Fibroblast of villous mesenchyme (primary cell): ENCODE results near the gene WBP1L. TPM values are rescaled to one million over a fixed set of nuclear protein-coding genes. Genes with fewer than 3 reads are reported as not detected.

Source experiments
- DNase-seq: peaks from one replicate; pipeline ENCODE4 v3.0.0-alpha.2; 2010; ENCODE audit warnings: low read depth
- H3K4me3 ChIP-seq: 2 replicates; pipeline ENCODE4 v1.5.1; 2011; ENCODE audit warnings: low read depth, mild to moderate bottlenecking, low read length
- CTCF ChIP-seq: IDR thresholded peaks from 2 replicates; pipeline ENCODE4 v1.5.1; 2012; ENCODE audit warnings: low read depth, mild to moderate bottlenecking, low read length; ENCODE audit not compliant: insufficient read depth
- total RNA-seq: library from RNA; depleted of rRNA; stranded (reverse); fragments of >200 nt; gene quantifications from 2 replicates; pipeline ENCODE4 v1.2.3, GENCODE V29; 2012

WBP1L gene
- total RNA-seq, 1 donor = 40.6 TPM

DNA sequence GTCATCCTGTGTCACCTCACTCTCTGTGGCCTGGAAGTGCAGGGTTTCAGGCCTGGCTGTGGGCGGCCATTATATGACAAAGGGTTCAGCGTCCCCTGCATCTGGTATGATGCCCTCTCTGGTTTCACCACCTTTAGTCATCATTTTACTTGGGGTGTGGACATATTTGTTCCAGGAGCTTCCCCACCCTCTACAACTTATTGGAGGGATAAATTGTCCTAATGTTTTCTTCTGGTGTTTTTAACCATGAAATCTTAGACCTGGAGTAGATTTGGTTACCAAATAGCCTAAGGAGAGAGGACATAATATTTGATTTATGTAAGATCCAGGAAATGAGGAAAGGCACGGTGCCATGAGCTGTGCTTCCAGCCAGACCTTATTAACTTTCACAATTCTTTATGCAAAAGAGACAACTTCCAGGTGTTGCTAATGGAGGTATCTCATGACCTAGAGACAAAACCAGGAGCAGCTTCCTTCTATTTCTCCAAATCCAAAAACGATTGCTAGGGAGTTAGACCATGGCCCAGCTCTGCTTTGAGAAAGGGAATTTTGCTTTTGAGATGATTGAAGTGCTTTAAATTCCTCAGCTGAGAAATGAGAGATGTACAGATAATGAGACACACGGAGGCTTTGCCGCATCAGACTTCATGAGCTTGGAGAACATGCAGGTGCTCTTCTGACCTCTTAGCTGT, 20.9 kb downstream of the WBP1L start:
- DNase-seq = peak; percentile 94
- TF ChIP-seq CTCF = no peak
- no peak overlapping the region for H3K4me3 ChIP-seq

DNA sequence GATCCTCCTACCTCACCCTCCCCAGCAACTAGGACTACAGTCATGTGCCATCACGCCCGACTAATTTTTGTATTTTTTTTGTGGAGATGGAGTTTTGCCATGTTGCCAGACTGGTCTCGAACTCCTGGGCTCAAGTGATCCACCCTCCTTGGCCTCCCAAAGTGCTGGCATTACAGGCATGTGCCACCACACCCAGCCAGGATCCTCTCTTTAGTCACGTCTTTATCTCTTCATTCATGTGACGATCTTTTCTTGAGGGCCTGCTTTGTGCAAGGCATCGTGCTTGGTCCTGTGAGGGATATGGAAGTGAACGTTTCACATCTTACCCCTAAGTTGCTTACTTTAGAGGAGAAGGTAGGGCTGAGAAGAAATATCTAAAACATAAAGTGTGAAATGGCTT, 21.6 kb downstream of the WBP1L start:
- TF ChIP-seq CTCF = no peak
- no peak overlapping the region for H3K4me3 ChIP-seq
- no peak for DNase-seq

- no peak for TF ChIP-seq CTCF
- DNase-seq = no peak
- H3K4me3 ChIP-seq = no peak overlapping the region
Measured at GRCh38 chr10:102767428-102768160, 23.8 kb downstream of the WBP1L start.

DNA sequence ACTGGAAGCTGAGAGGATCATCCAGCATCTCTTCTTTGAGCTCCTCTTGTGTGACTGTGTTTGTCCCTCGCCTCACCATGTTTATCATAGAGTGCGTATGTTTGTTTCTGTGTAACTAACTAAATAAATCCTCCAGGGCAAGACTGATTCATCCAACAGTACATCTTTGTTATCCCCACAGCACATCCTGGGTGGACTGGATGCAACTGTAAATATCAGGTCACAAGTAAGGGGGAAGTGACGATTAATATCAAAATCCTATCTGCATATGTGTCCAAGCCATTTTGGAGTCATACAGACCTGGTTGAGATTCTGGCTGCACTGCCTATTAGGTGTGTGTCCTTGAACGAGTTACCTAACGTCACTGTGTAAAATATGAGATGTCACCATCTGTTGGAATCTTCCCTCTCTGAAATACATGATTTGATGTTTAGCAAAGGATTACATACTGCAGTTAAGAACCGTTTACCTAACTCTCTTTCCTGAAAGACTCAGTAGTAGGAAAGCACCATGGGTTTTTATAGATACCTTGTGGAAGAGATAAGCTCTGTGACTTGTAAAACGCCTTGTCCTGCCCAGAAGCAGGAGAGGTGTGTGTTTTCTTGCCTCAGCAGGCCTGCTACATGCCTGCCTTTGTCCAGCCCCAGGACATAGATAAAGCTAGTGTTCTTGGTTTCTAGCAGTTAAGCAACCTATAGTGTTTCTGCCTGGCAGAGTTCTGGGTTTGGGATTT, 25.8 kb downstream of the WBP1L start:
- no peak for TF ChIP-seq CTCF
- H3K4me3 ChIP-seq = no peak overlapping the region
- DNase-seq = peak; percentile 73

DNA sequence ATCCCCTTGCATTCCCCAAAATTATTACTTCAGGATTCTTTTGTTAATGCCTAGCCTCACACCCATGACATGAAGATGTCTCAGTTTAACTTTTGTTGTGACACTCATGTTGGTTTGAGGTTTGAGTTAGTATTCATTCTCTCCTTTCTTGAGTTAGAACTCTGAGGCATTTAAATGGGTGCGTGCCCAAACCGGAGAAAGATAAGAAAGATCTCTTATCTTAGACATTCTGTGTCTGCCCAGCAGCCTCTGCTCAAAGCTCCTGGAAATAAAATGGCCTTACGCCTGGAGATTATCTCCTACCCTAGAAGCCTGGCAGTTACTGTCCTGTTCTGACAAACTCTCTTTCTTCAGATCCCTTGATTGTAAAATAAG, 26.3 kb downstream of the WBP1L start:
- TF ChIP-seq CTCF = no peak
- H3K4me3 ChIP-seq = no peak overlapping the region
- DNase-seq = no peak

DNA sequence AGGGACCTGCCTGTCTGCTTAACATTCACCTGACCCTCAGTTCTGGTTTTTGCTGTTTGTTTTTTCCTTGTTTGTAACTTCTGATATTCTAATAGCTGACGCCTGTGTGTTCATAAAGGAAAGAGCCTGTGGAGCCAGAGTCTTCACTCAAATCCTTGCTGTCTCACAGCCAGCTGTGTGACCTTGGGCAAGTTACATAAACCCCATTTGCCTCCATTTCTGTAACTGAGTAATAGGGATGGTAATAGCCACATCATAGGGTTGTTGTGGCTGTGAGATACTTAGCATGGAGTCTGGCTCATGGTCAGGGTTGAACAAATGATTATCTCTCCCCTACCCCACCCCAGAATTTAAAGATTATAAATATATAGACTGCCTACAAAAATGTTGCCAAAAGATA, 27.0 kb downstream of the WBP1L start:
- no peak overlapping the region for H3K4me3 ChIP-seq
- no peak for TF ChIP-seq CTCF
- DNase-seq = no peak
